HG03575 (cell line): ENCODE data around the gene WDR26.

Source experiments
- ATAC-seq: cut with Tn5 transposase; IDR thresholded peaks from one replicate; pipeline ENCODE4 v1.9.1; 2021; ENCODE audit not compliant: unreplicated experiment, insufficient number of reproducible peaks, low FRiP score; ENCODE audit errors: extremely low read depth

Gene WDR26

GRCh38 chr1:224404916-224405603, 29.5 kb downstream of the WDR26 start:
- no peak for ATAC-seq

GRCh38 chr1:224402472-224403036, 32.0 kb downstream of the WDR26 start:
- no peak for ATAC-seq

- no peak for ATAC-seq
These were observed 34.7 kb downstream of the WDR26 start for GRCh38 chr1:224399887-224400286.

- ATAC-seq: no peak
These were observed 41.3 kb downstream of the WDR26 start for GRCh38 chr1:224393294-224393693.

GRCh38 chr1:224392411-224393249, 42.0 kb downstream of the WDR26 start:
- ATAC-seq: no peak

GRCh38 chr1:224390517-224390916, 44.1 kb downstream of the WDR26 start:
- ATAC-seq: no peak

- no peak for ATAC-seq
These were observed 46.7 kb downstream of the WDR26 start for GRCh38 chr1:224387943-224388342.

- no peak for ATAC-seq
These were observed 47.2 kb downstream of the WDR26 start for GRCh38 chr1:224387302-224387912.

GRCh38 chr1:224383218-224383617, 51.4 kb downstream of the WDR26 start:
- no peak for ATAC-seq

GRCh38 chr1:224381880-224382548, 52.6 kb downstream of the WDR26 start:
- ATAC-seq: no peak

- ATAC-seq: peak; percentile 76
These were observed 54.6 kb downstream of the WDR26 start for GRCh38 chr1:224380003-224380402.

- ATAC-seq: no peak
These were observed 55.6 kb downstream of the WDR26 start for GRCh38 chr1:224378855-224379631.

GRCh38 chr1:224377676-224378006, 57.0 kb downstream of the WDR26 start:
- peak; percentile 61 for ATAC-seq

- no peak for ATAC-seq
These were observed 59.5 kb downstream of the WDR26 start for GRCh38 chr1:224375059-224375458.

- ATAC-seq: no peak
These were observed 61.5 kb downstream of the WDR26 start for GRCh38 chr1:224373008-224373590.

- peak; percentile 91 for ATAC-seq
These were observed 66.2 kb downstream of the WDR26 start for GRCh38 chr1:224368409-224368808.

- ATAC-seq: no peak
These were observed 75.4 kb downstream of the WDR26 start for GRCh38 chr1:224359207-224359606.

GRCh38 chr1:224358237-224358636, 76.4 kb downstream of the WDR26 start:
- ATAC-seq: no peak
